ENCODE measurements around the gene S100P. TPM values are rescaled to one million over a fixed set of nuclear protein-coding genes. Genes with fewer than 3 reads are reported as not detected.

The S100P gene
- total and polyA plus RNA-seq, 2 donors (not counting 1 experiment from before 2014, with no cell fraction given): 0.07 TPM; not detected in 1

DNA sequence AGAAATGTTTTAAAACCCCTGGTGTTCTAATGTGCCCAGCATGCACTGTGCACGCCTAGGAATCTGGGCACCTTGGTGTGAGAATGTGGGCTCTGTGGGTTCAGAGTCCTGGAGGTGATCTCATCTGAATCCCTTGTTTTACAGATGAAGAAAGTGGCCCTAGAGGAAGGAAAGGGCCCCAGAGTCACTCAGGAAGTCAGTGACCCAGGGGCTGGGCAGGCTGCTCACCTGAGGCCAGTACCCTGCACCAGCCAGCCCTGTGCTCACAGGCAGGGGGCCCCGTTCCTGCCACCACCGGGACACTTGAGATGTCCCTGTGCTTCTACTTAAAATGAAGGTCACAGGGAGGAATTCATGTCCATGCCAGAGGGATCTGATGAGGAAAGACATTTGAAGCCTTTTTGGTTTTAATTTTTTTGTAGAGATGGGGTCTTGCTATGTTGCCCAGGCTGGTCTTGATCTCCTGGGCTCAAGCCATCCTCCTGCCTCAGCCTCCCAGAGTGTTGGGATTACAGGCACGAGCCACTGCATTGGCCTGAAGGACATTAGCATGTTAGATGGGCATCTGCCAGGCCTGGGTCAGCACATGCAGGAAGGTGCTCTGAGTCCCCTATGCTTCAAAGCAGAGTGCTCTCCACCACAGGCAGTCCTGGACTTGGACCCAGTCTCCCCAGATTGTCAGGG is 7.4 kb upstream of the S100P start:
- peaks cover 0 to 21% (median 0%) of the 10 kb centered on the region in 4 experiments for H3K27me3 ChIP-seq (replicated peaks in 1 of 4; ENCODE audit: control extremely low read depth in 1 of 4, control insufficient read depth in 3 of 4, insufficient read depth in 4 of 4, low read length in 3 of 4)
- no peak overlapping the region for H2AFZ ChIP-seq (ENCODE audit: insufficient read depth, low read depth, low read length, poor library complexity, severe bottlenecking)
- ATAC-seq (ENCODE audit: low read depth): no peak
- intact Hi-C loops (cut with micrococcal nuclease): no loop called here
- H3K27ac ChIP-seq (ENCODE audit: low read length in 2 of 2): no peak overlapping the region
- H3K4me1 Mint-ChIP-seq: no peaks in the 10 kb centered on the region
- CTCF ChIA-PET: no interaction called here
- H3K9ac ChIP-seq (ENCODE audit: low read length): no peak overlapping the region
- H3K4me2 ChIP-seq (replicated peaks; ENCODE audit: low read depth, low read length, poor library complexity, severe bottlenecking): no peak overlapping the region
- peaks cover 4% of the 10 kb centered on the region for H3K27me3 Mint-ChIP-seq
- no peak for DNase-seq
- H3K27ac Mint-ChIP-seq: no peak overlapping the region
- no peaks in the 10 kb centered on the region for H3K9me3 ChIP-seq (ENCODE audit: control extremely low read depth in 1 of 3, control insufficient read depth in 2 of 3, insufficient read depth in 1 of 3, low read length in 2 of 3)
- 70% methylated on average over 4 of the region's 4 CpGs for WGBS (ENCODE audit: insufficient coverage)
- no peaks in the 10 kb centered on the region for H3K36me3 ChIP-seq (replicated peaks in 1 of 2; ENCODE audit: control extremely low read depth in 1 of 2, control insufficient read depth in 1 of 2, extremely low read depth in 1 of 2, insufficient read depth in 2 of 2, low read length in 1 of 2)
- H3K4me3 ChIP-seq (ENCODE audit: control extremely low read depth in 1 of 5, extremely low read depth in 1 of 5, insufficient read depth in 1 of 5, low read depth in 2 of 5, low read length in 4 of 5): no peak overlapping the region
- H3K79me2 ChIP-seq (ENCODE audit: control insufficient read depth, insufficient read depth, low read length): peaks cover 4% of the 10 kb centered on the region
- no peaks in the 10 kb centered on the region for H3K4me1 ChIP-seq (ENCODE audit: control insufficient read depth in 2 of 2, insufficient read depth in 2 of 2, low read length in 2 of 2)
- POLR2A ChIA-PET: no interaction called here
- no peaks in the 10 kb centered on the region for H3K9me3 Mint-ChIP-seq (ENCODE audit: insufficient read depth)
- H3K4me3 Mint-ChIP-seq: no peak overlapping the region
- TF ChIP-seq, protein P1, sequence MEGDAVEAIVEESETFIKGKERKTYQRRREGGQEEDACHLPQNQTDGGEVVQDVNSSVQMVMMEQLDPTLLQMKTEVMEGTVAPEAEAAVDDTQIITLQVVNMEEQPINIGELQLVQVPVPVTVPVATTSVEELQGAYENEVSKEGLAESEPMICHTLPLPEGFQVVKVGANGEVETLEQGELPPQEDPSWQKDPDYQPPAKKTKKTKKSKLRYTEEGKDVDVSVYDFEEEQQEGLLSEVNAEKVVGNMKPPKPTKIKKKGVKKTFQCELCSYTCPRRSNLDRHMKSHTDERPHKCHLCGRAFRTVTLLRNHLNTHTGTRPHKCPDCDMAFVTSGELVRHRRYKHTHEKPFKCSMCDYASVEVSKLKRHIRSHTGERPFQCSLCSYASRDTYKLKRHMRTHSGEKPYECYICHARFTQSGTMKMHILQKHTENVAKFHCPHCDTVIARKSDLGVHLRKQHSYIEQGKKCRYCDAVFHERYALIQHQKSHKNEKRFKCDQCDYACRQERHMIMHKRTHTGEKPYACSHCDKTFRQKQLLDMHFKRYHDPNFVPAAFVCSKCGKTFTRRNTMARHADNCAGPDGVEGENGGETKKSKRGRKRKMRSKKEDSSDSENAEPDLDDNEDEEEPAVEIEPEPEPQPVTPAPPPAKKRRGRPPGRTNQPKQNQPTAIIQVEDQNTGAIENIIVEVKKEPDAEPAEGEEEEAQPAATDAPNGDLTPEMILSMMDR (IDR thresholded peaks at IDR 0.05): no peak
- TF ChIP-seq EZH2 (IDR thresholded peaks at IDR 0.05; ENCODE audit: borderline replicate concordance, insufficient read depth, low read depth, low read length, poor library complexity, severe bottlenecking): no peak
- H4K20me1 ChIP-seq (ENCODE audit: control insufficient read depth, insufficient read depth, low read length, poor library complexity, severe bottlenecking): no peaks in the 10 kb centered on the region

All from B cell (primary cell).